GM19025 (cell line): ENCODE measurements around the gene MYO19.
A peak's percentile ranks its signal among the peaks of the same experiment; 100 is the strongest.

Source experiments
- ATAC-seq: cut with Tn5 transposase; IDR thresholded peaks from one replicate; pipeline ENCODE4 v1.9.1; 2021; ENCODE audit warnings: mild to moderate bottlenecking, low read depth, moderate library complexity; ENCODE audit not compliant: unreplicated experiment

MYO19 gene, protein sequence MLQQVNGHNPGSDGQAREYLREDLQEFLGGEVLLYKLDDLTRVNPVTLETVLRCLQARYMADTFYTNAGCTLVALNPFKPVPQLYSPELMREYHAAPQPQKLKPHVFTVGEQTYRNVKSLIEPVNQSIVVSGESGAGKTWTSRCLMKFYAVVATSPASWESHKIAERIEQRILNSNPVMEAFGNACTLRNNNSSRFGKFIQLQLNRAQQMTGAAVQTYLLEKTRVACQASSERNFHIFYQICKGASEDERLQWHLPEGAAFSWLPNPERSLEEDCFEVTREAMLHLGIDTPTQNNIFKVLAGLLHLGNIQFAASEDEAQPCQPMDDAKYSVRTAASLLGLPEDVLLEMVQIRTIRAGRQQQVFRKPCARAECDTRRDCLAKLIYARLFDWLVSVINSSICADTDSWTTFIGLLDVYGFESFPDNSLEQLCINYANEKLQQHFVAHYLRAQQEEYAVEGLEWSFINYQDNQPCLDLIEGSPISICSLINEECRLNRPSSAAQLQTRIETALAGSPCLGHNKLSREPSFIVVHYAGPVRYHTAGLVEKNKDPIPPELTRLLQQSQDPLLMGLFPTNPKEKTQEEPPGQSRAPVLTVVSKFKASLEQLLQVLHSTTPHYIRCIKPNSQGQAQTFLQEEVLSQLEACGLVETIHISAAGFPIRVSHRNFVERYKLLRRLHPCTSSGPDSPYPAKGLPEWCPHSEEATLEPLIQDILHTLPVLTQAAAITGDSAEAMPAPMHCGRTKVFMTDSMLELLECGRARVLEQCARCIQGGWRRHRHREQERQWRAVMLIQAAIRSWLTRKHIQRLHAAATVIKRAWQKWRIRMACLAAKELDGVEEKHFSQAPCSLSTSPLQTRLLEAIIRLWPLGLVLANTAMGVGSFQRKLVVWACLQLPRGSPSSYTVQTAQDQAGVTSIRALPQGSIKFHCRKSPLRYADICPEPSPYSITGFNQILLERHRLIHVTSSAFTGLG

DNA sequence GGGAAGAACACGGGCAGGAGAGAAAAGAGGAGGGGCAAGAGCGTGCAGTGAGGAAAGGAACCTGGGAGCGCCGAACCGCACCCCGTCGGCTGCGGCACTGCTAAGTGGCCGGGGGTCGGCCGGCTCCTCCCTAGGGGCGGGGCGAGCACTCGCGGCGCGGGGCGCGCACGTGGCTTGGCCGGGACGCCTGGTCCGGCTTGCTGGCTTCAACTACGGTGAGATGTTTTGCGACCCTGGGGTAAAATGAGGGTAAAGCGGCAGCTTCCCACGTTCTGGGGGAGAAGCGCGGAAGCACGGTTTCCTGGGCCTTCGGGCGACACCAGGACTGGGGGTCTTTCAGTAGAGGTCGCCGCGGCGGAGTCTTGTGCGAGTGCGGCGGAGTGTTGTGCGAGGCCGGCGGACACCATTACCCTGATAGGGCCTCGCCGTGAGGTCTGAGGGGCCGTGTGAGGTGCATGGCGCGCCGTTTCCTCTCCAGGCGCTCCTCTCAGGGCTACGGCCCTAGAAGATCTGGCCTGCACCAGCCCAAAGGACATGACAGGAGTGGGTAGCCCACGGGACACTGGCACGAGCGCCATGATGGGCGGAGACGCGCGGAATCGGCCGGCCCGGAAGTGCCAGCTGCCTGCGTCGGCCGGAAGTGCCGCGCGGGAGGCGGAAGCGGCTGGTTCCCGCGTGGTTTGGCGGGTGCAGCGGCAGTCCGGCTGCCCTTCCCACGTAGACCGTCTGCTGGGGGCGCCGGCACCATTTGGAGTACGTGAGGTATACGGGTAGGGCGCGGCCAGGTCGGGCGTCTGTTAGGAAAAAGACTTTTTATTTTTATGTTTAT is at the start of gene MYO19, which contains the start of gene PIGW:
Gene MYO19, minus strand, starts transcription at position 29 of the 829 bp plus-strand sequence. CDS start 2,330 bp downstream, outside the sequence.
Gene PIGW, plus strand, starts transcription at position 148 of the 829 bp plus-strand sequence. CDS start 2,115 bp downstream, outside the sequence.
- ATAC-seq: peak; percentile 61

DNA sequence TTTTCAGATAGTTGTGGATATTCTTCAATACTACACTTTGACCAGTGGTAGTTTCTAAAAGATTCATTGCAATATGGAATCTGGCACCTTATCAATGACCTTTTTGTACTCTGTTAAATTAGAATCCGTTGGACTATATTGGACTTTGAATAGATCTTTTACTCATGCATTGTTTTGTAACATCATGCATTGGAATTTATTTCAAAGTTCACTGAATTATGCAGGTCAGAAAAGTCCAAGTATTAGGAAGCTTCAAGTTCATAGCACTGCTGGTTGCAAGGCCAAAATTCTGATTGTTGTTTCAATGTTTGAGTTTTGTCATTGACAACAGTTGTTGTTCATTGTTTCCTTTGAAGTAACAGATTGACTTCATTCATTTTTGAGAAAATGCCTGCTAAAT is 49.1 kb upstream of the MYO19 start:
- ATAC-seq: no peak

DNA sequence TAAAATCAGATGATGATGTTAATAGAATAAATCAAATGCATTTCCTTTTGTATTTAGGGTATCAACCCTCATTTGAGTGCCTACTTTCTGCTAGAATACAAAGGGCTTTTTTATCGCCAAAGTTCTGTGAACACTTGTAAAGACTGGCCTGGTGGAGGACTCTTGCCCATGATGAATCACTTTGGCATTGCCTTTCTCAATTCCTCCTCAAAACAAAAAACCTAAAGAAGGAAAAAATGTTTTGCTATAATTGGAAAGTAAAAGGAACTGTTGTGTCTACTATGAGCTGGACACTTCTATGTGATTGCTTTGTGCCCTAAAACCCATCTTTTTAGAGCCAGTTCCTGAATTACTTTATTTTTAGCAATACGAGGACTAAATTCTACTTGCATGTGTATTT is 44.0 kb upstream of the MYO19 start:
- ATAC-seq: no peak

DNA sequence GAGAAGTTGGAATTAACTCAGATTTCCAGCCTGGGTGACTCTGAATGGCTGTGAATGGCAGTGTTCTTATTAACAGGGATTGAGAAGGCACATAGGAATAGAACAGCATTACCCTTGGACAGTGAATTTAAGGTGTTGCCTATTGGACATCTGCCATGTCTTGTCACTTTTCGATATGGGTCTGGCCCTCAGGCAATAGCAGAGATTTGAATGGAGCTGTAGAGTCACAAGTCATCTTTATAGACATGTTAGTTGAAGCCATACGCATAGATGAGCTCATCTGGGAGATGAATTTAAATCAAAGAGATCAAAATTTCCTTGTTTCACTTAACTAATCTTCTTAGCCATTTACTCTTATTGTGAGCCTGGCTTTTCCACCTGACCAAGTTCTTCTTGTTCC is 42.1 kb upstream of the MYO19 start:
- ATAC-seq: no peak

DNA sequence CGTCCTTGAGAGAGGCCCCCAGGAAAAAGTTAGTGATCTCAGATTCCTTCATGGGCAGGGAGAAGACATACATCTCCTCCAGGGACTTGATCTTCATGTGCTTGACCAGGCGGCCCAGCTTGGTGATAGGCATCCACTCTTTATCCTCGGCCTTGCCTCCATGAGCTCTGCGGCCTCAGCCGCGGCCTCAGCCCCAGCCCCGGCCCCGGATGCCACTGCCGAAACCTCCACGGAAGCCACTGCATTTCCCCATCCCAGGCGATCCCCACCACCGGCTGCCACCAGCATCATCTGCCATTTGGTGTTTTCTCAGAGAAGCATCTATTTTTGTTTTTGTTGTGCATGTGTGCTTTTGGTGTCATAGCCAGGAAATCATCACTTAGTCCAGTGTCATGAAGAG is 40.4 kb upstream of the MYO19 start:
- ATAC-seq: no peak

DNA sequence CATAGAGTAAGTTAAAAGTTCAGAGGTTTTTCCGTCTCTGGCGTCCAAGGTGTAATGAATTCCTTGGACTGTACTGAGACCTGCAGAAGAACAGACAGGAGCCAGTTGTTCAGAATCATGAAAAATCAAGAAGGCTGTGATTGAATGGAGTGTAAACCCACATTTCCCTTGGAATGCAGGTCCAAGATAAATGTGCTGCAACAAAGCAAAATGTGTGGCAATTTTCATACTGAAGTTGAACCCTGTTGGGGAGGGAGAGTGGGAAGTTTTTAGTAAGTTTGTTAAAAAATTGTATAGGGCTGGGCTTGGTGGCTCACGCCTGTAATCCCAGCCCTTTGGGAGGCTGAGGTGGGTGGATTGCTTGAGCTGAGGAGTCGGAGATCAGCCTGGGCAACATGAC is 31.4 kb upstream of the MYO19 start:
- ATAC-seq: no peak

DNA sequence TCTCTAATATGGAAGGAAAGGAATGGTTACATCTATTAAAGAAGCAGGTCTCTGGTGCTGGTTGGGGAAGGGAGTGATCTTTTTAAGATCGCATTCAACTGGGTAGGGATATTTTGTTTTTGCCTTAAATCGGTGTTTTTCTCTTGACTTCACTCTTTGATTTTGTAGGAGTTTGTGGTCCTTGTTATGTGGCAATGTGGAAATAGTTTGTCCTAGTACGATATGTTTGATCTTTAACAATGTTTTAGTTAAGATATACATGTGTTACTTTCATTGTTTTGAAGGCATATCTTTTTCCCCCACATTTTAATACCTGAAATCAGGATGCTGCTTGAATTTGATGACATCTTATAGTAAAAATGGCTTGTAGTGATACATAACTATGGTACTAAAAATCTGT is 18.8 kb upstream of the MYO19 start:
- no peak for ATAC-seq

DNA sequence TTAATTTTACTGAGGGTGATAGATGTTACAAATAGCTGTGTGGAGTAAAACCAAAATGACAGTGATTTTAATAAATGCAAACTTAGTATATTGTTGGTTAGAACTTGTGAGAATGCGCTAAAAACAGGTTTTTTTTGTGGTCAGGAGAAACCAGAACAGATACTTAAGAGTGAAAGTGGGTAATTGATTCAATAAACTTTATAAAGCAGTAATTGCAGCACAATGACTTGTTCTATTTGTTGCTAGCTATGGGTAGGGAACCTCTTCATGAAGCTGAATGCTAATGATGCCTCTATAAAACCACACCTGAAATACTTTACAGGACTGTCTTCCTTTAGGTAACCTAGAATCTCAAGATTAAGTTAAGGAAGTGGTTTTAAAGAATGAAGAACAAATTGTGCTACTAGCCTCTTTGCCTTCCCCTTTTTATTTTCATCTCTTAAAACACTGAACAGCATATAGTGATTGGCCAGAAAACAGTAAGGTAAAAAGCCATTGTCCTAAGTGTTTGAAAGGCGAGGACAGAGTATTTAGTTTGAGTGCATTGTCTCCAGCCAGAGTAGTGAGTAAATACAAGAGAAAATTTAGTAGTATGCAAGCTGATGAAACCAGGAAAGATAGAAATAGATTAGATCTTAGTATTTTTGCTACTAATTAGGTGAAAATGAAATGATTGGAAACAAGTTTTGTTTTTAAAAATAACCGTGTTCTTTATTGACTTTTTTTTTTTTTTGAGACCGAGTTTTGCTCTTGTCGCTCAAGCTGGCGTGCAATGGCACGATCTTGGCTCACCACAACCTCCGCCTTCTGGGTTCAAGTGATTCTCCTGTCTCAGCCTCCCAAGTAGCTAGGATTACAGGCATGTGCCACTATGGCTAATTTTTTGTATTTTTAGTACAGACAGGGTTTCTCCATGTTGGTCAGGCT is 16.1 kb upstream of the MYO19 start:
- no peak for ATAC-seq

DNA sequence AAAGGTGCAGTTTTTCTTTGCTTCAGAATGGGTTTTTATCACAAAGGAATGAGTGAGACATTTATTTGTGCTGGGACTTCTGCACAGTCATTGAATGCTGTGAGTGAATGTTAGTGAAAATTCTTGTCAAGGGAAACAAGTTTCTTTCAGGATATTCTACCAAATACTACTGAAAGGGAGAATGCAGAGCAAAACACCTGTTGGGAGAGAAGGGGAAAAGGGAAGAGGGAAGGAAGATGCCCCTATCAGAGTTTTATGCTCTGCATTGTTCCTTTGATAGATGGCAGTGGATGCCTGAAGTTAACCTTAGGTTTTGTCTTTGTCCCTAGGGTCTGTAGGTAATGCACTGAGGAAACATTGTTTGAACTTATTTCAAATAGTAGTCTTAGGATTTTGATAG is 13.1 kb upstream of the MYO19 start:
- ATAC-seq: no peak

DNA sequence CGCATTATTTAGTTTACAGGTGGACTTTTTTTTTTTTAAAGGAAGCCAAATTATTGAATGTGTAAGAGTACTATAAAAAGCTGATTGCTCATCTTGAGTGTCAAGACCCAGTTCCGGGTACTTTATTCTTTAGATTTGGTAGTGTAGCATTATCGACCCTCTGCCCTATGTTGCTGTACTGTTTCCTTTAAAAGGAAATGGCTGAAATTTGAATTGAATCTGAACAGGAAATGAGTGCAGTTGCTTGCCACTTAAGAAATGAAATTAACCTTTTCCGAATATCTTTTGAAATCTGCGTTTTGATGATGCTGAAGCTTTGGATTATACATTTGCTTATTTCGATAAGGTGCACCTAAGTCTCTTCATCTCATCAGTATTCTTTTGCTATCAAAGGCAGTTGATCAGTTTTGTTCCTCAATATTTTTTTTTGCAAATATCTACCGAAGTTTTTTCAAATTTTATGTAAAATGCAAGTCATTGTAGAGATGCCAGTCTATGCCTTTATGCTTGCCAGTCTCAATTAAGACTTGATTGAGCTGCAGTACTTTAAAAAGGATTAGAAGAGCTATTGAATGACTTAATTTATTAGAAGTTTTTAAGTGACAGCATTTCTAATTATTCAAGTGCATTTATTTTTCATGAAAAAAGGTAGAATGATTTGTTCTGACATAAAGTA is 11.9 kb upstream of the MYO19 start:
- ATAC-seq: no peak

DNA sequence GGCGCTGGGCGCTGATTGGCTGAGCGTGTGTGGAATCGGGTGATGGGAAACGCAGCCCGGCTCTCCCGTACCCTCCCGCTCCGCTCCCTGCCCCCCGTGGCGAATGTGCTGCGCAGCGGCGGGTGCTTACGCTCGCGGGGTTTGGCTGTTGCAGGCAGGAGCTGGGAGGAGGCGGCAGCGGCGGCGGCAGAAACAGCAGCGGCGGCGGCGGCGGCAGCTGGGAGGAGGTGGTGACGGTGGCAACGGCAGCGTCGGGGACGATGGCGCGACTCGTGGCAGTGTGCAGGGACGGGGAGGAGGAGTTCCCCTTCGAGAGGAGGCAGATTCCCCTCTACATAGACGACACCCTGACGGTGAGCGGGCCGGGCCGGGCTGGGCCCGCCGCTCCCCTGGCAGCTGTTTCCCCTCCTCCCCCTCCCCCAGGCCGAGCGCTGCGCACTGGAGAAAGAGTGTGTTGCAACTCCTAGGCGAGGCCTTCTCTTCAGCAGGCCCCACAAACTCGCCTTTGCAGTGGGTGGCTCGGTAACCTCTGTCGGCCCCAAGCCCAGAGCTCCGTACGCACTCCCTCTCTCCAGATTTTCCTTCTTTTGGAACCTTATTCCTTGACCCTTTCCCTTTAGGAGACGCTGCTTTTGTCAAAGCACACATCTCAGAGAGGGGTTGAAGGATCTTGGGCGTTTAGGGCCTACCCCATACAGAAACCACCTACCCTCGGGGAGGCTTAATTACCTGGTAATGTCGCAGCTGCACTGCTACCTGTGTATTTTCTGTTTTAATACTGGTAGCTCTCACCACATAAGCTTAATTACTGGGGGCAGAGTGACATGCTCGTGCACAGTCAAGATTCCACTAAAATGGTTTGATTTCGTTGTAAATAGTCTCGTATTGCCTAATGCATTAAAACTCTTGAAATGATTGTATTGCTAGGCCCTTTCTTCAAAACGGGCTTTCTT is 11.1 kb upstream of the MYO19 start:
- ATAC-seq: peak; percentile 52

DNA sequence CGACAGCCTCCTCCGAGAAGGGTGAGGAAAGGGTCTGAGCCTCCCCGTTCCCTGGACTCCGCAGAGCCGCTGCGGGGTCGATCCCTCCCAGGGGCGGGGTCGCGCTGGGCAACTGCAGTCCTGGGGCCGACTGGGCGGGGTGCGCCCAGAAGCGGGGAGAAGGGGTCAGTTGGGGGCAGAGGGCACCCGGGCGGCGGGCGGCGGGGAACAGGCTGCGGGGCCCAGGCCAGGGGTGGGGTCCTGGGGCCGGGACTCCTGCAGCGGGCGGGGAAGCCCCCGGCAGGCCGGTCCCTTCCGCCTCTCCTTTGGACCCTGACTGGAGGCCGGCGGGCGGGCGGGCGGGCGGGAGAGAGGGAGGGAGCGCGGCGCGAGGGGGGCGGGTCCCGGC is 10.4 kb upstream of the MYO19 start:
- ATAC-seq: peak; percentile 41

DNA sequence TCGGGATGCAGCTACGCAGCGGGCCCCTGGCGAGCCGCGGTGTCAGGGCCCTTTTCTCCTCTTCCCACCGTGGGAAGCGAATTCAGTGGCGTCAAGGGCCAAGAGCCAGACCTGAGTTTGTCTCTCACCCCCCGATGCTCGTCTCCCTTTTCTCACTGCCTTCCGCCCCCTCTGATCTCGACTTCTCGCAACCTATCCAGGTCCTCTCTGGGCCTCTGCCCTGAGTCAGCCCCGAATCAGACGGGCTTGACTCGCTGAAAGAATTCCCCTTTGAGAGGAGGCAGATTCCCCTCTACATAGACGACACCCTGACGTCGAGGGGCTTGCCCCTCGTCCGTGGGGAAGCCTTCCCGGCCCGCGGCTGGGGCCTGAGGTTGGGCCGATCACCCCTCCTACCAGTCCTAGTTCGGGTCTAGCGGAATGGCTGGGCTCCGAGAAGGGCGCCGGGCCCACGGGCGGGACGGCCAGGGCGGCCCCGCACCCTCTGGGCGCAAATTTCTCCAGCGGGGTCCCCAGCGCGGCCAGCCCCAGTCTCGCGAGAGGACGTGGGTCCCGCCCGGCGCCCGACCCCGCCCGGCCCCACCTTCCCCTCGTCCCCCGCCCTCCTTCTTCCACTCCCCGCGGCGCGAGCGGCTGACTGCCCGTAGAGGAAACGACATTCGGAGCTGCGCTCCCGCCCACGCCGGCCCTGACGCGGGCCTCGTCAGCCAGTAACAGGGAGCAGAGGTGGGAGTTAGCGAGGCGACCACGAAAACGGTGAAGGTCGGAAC is 9.8 kb upstream of the MYO19 start, which contains the start of gene GGNBP2:
Gene GGNBP2, plus strand, starts transcription at position 613 of the 770 bp plus-strand sequence. CDS start 806 bp downstream, outside the sequence.
- peak; percentile 50 for ATAC-seq

DNA sequence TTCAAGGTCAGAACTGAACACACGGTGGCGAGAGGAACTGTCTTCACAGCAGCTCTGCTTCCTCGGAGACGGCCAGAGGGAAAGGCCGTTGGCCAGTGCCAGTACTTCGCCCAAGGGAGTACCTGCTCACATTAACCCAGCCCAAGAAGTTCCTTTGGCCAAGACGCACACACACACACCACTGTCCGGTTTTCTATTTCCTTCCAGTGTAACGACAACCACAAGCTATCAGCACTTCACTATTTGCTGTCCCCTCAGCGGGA is 9.3 kb upstream of the MYO19 start:
- ATAC-seq: no peak

DNA sequence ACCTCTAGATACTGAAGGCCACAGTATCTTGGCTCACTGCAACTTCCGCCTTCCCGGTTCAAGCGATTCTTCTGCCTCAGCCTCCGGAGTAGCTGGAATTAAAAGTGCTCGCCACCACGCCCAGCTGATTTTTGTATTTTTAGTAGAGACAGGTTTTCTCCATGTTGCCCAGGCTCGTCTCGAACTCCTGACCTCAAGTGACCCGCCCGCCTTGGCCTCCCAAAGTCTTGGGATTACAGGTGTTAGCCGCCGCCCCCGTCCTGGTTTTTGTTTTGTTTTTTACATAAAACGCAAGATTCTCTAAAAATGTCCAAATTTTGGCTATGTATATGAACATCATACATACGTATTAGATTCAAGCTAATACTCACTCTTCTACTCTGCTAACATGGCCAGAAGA is 8.1 kb upstream of the MYO19 start:
- ATAC-seq: no peak

DNA sequence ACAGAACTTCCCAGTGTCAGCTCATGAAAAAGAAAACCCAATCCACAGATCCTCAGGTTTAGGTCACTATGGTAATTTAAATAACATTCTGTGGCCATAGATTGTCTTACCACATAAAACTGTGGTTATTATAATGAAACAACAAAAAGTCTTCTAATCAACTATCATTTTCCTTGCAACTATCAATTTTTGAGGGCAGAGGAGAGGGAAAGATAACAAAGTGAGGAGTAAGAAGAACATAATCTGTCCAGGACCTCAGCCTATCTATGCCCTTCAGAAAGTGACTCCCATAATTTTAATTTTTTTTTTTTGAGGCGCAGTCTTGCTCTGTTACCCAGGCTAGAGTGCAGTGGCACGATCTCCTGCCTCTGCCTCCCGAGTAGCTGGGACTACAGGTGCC is 6.0 kb upstream of the MYO19 start:
- no peak for ATAC-seq

DNA sequence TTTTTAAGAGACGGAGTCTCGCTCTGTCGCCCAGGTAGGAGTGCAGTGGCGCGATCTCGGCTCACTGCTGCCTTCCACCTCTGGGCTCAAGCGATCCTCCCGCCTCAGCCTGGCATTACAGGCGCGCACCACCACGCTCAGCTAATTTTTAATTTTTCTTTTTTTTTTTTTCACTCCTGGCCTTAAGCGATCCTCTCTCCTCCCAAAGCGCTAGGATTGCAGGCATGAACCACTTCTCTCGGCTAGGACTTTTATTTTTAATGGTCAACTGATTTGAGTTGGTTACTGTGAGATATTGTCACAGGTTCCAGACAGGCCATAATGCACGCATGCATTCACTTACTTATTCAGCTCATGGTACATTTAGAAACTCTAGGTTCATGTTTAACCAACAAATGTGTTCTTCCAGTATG is 1.0 kb upstream of the MYO19 start:
- no peak for ATAC-seq
